GM21825 (cell line): ENCODE data around the gene JARID2.
"Not testable (repeated sequence)": the region's sequence is repeated elsewhere in the genome, so short reads cannot be mapped to it uniquely, and the experiment has no call there.

Experiments
- ATAC-seq: cut with Tn5 transposase; IDR thresholded peaks from one replicate; pipeline ENCODE4 v1.9.1; 2021; ENCODE audit warnings: mild to moderate bottlenecking, moderate library complexity; ENCODE audit not compliant: unreplicated experiment

JARID2 gene

DNA sequence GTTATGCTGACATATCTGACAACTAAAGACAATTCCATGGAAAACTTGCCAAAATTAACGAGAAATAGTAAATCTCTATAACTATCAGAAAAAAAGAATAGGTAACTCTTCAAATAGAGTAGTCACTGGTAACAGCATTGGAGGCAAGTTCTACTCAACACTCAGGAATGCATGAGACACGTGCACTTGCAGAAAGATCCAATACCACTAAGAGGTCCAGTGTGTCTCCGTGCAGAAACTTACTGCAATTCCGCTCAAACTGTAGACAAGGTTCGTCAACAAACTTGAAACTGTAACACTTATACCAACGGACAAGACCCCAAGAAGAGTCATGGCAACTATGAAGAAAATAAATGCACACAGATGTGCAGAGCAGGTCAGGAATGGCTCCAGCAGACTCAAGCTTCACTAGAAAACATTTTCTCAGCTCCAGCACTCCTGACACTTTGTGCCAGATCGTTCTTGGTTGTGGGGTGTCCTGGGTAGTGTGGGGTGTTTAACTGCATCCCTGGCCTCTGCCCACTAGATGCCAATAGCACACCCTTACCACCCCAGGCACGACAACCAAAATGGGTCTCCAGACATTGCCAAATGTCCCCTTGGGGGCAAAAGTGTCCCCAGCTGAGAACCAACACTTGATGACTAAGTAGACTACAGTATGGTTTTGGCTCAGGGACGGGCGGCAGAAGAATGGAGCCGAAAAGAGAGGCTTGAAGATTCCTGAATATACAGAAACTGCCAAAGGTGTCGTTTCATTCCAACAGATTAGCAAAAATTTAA is 282.2 kb downstream of the JARID2 start:
- no peak for ATAC-seq

DNA sequence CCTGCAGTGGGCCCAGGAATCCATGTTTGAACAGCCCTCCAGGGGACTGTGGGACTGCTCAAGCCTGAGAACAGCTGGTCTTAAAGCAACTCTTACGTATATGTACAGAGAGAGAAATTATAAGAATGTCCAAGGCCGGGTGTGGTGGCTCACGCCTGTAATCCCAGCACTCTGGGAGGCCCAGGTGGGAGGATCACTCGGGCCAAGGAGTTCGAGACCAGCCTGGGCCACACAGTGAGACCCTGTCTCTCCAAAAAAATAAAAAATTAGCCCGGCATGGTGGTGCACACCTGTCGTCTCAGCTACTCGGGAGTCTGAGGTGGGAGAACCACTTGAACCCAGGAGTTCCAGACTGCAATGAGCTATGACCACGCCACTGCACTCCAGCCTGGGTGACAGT is 283.0 kb downstream of the JARID2 start:
- ATAC-seq = no peak

GRCh38 chr6:15530411-15530810 is 284.5 kb downstream of the JARID2 start:
- ATAC-seq = no peak

DNA sequence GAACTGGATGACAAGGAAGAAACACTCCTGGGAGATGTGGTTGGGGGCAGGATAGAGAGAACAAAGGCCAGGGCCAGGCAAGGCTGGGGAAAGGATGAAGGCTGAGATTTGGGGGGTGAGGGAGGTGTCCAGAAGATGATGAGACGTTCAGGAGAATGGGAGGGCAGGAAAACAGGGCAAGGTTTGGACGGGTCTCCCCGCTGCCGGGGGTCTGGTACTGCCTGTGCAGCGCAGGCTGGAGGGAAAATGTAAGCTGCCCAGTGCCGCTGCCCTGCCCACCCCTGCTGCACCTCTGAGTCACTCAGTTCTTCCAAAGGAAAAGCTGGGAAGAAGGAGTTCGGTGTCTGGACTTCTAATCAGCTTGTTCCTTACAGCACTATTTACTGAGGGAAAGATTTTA is 286.1 kb downstream of the JARID2 start:
- ATAC-seq = no peak

- ATAC-seq = no peak
Observed at GRCh38 chr6:15533379-15534026, 287.6 kb downstream of the JARID2 start.

DNA sequence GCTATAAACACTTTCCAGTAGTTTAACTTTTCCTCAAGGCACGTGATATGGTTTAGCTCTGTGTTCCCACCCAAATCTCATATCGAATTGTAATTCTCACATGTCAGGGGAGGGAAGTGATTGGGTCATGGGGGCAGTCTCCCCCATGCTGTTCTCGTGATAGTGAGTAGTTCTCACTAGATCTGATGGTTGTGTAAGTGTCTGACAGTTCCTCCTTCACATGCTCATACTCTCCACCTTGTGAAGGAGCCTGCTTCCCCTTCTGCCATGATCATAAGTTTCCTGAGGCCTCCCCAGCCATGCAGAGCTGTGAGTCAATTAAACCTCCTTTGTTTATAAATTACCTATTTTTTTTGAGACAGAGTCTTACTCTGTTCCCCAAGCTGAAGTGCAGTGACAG is 289.1 kb downstream of the JARID2 start:
- no peak for ATAC-seq

DNA sequence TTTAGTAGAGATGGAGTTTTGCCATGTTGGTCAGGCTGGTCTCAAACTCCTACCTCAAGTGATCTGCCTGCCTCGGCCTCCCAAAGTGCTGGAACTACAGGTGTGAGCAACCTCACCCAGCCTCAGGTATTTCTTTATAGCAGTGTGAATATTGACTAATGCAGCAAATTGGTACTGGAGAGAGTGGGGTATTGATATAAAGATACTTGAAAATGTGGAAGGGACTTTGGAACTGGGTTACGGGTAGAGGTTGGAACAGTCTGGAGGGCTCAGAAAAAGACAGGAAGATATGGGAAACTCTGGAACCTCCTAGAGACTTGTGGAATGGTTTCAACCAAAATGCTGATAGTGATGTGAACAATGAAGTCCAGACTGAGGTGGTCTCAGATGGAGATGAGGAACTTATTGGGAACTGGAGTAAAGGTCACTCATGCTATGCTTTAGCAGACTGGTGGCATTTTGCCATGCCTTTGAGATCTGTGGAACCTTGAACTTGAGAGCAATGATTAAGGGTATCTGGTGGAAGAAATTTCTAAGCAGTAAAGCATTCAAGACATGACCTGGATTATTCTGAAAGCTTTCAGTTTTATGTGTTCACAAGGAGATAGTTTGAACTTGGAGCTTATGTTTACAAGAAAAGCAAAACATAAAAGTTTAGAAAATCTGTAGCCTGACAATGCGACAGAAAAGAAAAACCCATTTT is 289.8 kb downstream of the JARID2 start:
- no peak for ATAC-seq

DNA sequence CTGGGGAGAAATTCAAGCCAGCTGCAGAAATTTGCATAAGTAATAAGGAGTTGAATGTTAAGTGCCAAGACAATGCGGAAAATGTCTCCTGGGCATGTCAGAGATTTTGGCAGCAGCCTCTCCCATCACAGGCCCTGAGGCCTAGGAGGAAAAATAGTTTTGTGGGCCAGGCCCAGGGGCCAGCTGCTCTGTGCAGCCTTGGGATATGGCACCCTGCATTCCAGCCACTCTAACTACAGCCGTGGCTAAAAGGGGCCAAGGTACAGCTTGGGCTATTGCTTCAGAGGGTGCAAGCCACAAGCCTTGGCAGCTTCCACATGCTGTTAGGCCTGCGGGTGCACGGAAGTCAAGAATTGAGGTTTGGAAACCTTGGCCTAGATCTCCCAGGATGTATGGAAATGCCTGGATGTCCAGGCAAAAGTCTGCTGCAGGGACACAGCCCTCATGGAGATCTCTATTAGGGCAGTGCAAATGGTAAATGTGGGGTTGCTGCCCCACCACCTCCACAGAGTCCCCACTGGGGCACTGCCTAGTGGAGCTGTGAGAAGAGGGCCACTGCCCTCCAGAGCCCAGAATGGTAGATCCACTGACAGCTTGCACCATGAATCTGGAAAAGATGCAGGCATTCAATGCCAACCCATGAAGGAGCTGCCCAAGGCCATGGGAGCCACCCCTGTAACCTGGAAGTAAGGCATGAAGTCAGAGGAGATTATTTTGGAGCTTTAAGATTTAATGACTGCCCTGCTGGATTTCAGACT is 290.5 kb downstream of the JARID2 start:
- no peak for ATAC-seq

GRCh38 chr6:15538106-15538505 is 292.2 kb downstream of the JARID2 start:
- no peak for ATAC-seq

GRCh38 chr6:15538766-15539495 is 293.1 kb downstream of the JARID2 start:
- ATAC-seq = no peak

GRCh38 chr6:15539722-15540270 is 293.9 kb downstream of the JARID2 start:
- ATAC-seq = no peak

- not testable (repeated sequence) for ATAC-seq
Observed at GRCh38 chr6:15543332-15543917, 297.6 kb downstream of the JARID2 start.

- ATAC-seq = no peak
Observed at GRCh38 chr6:15544321-15544900, 298.5 kb downstream of the JARID2 start.

DNA sequence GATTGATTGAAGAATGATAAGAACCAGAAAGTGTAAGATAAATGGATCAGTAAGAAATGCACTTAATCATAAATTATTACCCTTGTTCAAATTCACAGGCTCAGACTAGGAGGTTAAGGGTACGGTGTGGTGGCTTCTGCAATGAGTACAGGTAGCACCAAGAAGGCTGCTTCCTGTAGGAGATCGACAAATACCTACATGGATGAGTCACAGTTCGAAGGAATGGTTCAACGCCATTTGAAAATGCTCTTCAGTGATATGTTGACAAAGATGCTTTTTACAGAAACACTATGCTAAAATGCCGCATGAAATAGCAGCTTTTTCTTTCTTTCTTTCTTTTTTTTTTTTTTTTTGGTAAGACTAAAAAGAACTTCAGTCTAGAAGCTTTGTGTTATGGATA is 300.7 kb downstream of the JARID2 start:
- no peak for ATAC-seq

- ATAC-seq = no peak
Observed at GRCh38 chr6:15547400-15547799, 301.5 kb downstream of the JARID2 start.

DNA sequence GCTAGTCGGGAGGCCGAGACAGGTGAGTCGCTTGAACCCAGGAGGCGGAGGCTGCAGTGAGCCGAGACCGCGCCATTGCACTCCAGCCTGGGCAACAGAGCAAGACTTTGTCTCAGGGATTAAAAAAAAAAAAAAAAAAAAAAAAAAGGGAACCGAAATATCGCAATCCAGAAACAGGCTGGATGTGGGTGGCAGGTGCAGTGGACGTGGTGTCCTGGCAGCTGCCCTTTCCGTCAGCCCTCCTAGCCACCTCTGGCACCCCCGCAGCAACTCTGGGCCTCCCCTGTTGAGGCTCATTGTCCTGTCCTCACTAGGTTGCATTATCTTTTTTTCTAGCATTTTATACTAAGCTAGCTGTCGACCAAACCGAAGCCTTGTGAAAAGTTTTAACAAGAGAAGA is 303.5 kb downstream of the JARID2 start:
- no peak for ATAC-seq

GRCh38 chr6:15550546-15551123 is 304.8 kb downstream of the JARID2 start:
- ATAC-seq = no peak

GRCh38 chr6:15551262-15551661 is 305.4 kb downstream of the JARID2 start:
- no peak for ATAC-seq

DNA sequence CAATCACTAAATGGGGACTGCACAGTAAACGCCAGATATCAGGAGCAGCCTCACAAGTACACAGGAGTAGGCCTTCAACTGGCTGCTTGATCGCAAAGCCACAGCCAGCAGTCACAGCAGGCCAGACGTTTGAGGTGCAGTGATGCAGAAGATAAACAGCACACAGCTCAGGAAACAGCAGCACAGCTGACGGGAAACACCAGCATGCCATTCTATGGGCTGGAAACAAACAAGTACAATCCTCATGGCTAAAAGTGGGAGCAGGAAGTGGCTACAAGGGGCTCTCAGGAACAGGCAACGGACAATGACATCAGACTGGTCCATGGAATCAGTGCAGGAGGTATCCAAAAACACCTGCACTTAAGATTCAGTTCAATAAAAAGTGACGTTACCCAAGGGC is 305.9 kb downstream of the JARID2 start:
- ATAC-seq = no peak
